Measurements from ENCODE around the gene SPATA6. TPM values are rescaled to one million over a fixed set of nuclear protein-coding genes. Genes with fewer than 3 reads are reported as not detected.

Gene SPATA6
- total and polyA plus RNA-seq, 2 of the 4 experiments (the other 2 are of a cell fraction), result 1.1 to 2.0 TPM

DNA sequence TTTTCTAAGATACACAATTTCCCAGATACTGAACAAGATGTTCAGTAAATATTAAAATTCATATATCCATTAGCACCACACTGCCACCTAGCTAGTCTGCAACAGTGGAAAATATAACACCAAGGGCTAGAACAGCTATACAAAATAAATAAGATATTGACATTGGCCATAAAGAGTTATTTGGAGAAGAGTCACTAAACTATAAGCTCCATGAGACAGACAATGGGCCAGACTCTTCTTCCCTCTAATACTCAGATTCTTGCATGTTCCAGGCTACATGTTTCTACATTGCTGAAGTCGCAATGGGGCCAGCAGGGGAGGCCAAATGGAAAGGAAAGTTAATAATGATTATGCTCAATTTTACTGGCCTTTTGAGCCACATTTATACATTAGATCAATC is 21.5 kb downstream of the SPATA6 start:
- H2AK9ac ChIP-seq (replicated peaks; ENCODE audit: low read depth, low read length, poor library complexity), result no peak overlapping the region
- no peak overlapping the region for H3K56ac ChIP-seq (ENCODE audit: extremely low read depth, insufficient read depth, low read length)
- no peaks in the 10 kb centered on the region for H3K27me3 ChIP-seq (ENCODE audit: control insufficient read depth, insufficient read depth, low read length)
- H3K9me3 ChIP-seq (ENCODE audit: control insufficient read depth, insufficient read depth, low read length), result no peaks in the 10 kb centered on the region
- H2BK120ac ChIP-seq (ENCODE audit: low read depth, low read length), result no peak overlapping the region
- no peak overlapping the region for H3K4ac ChIP-seq (ENCODE audit: low read depth, low read length)
- no peak overlapping the region for H2AK5ac ChIP-seq (ENCODE audit: low read depth, low read length)
- DNase-seq (no peak), ATAC-seq (ENCODE audit: low read depth) (peak; percentile 54)
- dilution Hi-C loops (cut with HindIII; ENCODE audit: low sequenced_read_pairs, unreplicated experiment) (no loop called here), intact Hi-C loops (cut with micrococcal nuclease) (no loop called here), in situ Hi-C loops (cut with MboI; ENCODE audit: low sequenced_read_pairs) (no loop called here)
- no peak overlapping the region for H3K14ac ChIP-seq (replicated peaks; ENCODE audit: low read depth, low read length)
- H3K36me3 ChIP-seq (ENCODE audit: control insufficient read depth, insufficient read depth, low read length), result no peaks in the 10 kb centered on the region
- H3K18ac ChIP-seq (ENCODE audit: low read depth, low read length), result no peak overlapping the region
- no peaks in the 10 kb centered on the region for H3K9me1 ChIP-seq (ENCODE audit: insufficient read depth, low read length)
- no CpG with 5 or more reads among the region's 1 CpG for WGBS, 2 experiments (ENCODE audit: extremely low coverage in 2 of 2, insufficient read length in 1 of 2)
- ChIA-PET CTCF (interaction anchor here (0.7 kb wide), 1 partner anchor 22 kb away, joined by 3 read pairs; the partner anchor contains the start of gene SPATA6), POLR2A (ENCODE audit: unreplicated experiment) (no interaction called here)
- no peaks in the 10 kb centered on the region for H3K79me1 ChIP-seq (ENCODE audit: low read depth in 1 of 2, low read length in 2 of 2)
- no peak overlapping the region for H4K8ac ChIP-seq (ENCODE audit: low read depth in 2 of 2, low read length in 2 of 2)
- no TSS peak for BruUV-seq (replicated peaks)
- H3K4me1 ChIP-seq (ENCODE audit: control insufficient read depth, insufficient read depth, low read length), result no peaks in the 10 kb centered on the region
- no peak overlapping the region for H3K4me2 ChIP-seq (ENCODE audit: low read depth, low read length)
- no peak overlapping the region for H3K23ac ChIP-seq (ENCODE audit: low read depth, low read length)
- no peak overlapping the region for H4K91ac ChIP-seq (ENCODE audit: insufficient read depth, low read depth, low read length)
- H2BK15ac ChIP-seq (ENCODE audit: low read depth, low read length), result no peak overlapping the region
- H3K9ac ChIP-seq (ENCODE audit: low read depth, low read length), result no peak overlapping the region
- H4K20me1 ChIP-seq (ENCODE audit: insufficient read depth, low read length), result no peaks in the 10 kb centered on the region
- H2BK5ac ChIP-seq (ENCODE audit: low read depth, low read length, poor library complexity, severe bottlenecking), result no peak overlapping the region
- H4K5ac ChIP-seq (ENCODE audit: low read depth, low read length), result no peak overlapping the region
- H3K27ac ChIP-seq (ENCODE audit: insufficient read depth, low read length), result no peak overlapping the region
- no peak overlapping the region for H3K4me3 ChIP-seq (ENCODE audit: insufficient read depth, low read depth, low read length)
- no peak overlapping the region for H2BK20ac ChIP-seq (ENCODE audit: low read depth, low read length)
- TF ChIP-seq MXI1 (IDR thresholded peaks at IDR 0.05; ENCODE audit: borderline replicate concordance, low read depth, low read length), result no peak
- TF ChIP-seq, protein P1, sequence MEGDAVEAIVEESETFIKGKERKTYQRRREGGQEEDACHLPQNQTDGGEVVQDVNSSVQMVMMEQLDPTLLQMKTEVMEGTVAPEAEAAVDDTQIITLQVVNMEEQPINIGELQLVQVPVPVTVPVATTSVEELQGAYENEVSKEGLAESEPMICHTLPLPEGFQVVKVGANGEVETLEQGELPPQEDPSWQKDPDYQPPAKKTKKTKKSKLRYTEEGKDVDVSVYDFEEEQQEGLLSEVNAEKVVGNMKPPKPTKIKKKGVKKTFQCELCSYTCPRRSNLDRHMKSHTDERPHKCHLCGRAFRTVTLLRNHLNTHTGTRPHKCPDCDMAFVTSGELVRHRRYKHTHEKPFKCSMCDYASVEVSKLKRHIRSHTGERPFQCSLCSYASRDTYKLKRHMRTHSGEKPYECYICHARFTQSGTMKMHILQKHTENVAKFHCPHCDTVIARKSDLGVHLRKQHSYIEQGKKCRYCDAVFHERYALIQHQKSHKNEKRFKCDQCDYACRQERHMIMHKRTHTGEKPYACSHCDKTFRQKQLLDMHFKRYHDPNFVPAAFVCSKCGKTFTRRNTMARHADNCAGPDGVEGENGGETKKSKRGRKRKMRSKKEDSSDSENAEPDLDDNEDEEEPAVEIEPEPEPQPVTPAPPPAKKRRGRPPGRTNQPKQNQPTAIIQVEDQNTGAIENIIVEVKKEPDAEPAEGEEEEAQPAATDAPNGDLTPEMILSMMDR (conservative IDR thresholded peaks at IDR 0.05; ENCODE audit: low read depth, low read length), result 0 out of 2 replicates have a peak, but pooled peaks have one; percentile 14
- no peak for TF ChIP-seq NFE2L2 (IDR thresholded peaks at IDR 0.05; ENCODE audit: low read depth, low read length)
- TF ChIP-seq BHLHE40 (IDR thresholded peaks at IDR 0.05; ENCODE audit: low read depth, low read length), result no peak
- no peak for TF ChIP-seq RFX5 (IDR thresholded peaks at IDR 0.05; ENCODE audit: low read depth, low read length)
- no peak for TF ChIP-seq MAZ (IDR thresholded peaks at IDR 0.05; ENCODE audit: borderline replicate concordance, low read depth, low read length)
- H2AFZ ChIP-seq (replicated peaks; ENCODE audit: low read length, poor library complexity), result no peak overlapping the region
